Mammary epithelial cell (primary cell): ENCODE results near the gene MRPL53.

Experiments
- EZH2 ChIP-seq: IDR thresholded peaks from 2 replicates; pipeline ENCODE4 v1.6.1; 2012; ENCODE audit warnings: low read length, inconsistent platforms, borderline replicate concordance
- TF ChIP-seq, protein P1 (sequence below), 2 donors: IDR thresholded peaks in 1 of 2; conservative IDR thresholded peaks in 1 of 2; 2 replicates each; pipeline ENCODE4 v1.5.1; 2011 to 2012; ENCODE audit warnings: inconsistent platforms in 2 of 2, low read length in 2 of 2, mild to moderate bottlenecking in 2 of 2, control low read depth in 1 of 2, low read depth in 1 of 2; ENCODE audit not compliant: insufficient read depth in 1 of 2; ENCODE audit errors: extremely low read depth in 1 of 2

DNA sequence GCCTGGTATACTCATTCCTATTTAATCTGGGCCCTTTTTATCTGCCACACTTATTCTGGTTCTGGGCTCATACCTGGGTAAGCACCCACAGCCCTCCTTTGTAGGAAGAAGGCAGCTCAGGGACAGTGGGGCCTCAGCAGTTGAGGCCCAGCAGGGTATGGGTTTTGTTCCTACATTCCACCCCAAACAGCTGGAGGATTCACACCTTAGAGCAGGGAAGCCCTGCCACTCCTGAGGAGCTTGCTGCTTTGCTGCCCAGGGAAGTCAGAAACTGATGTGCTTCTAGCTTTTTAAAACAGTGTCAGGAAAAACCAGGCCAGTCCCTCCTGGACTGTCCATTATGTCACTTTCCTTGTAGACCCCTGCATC is 28.1 kb upstream of the MRPL53 start:
- TF ChIP-seq, protein P1, sequence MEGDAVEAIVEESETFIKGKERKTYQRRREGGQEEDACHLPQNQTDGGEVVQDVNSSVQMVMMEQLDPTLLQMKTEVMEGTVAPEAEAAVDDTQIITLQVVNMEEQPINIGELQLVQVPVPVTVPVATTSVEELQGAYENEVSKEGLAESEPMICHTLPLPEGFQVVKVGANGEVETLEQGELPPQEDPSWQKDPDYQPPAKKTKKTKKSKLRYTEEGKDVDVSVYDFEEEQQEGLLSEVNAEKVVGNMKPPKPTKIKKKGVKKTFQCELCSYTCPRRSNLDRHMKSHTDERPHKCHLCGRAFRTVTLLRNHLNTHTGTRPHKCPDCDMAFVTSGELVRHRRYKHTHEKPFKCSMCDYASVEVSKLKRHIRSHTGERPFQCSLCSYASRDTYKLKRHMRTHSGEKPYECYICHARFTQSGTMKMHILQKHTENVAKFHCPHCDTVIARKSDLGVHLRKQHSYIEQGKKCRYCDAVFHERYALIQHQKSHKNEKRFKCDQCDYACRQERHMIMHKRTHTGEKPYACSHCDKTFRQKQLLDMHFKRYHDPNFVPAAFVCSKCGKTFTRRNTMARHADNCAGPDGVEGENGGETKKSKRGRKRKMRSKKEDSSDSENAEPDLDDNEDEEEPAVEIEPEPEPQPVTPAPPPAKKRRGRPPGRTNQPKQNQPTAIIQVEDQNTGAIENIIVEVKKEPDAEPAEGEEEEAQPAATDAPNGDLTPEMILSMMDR (conservative IDR thresholded peaks at IDR 0.05 in 1 of 2, IDR thresholded peaks at IDR 0.05 in 1 of 2; ENCODE audit: extremely low read depth in 1 of 2, insufficient read depth in 1 of 2, low read depth in 1 of 2, low read length in 2 of 2): no peak
- TF ChIP-seq EZH2: no peak
